Peyer's patch (tissue), 4 donors: ENCODE measurements around the gene GDAP1L1. TPM values are rescaled to one million over a fixed set of nuclear protein-coding genes. Genes with fewer than 3 reads are reported as not detected.

Experiments
- DNase-seq, 3 donors: peaks; one replicate each; pipeline ENCODE4 v3.0.0-alpha.2; 2017 to 2019
- H3K27ac ChIP-seq, 4 donors: fragments of 200-600 bp; sonication (generic); one replicate each; pipeline ENCODE4 v1.5.1; 2016 to 2019
- H3K27me3 ChIP-seq, 2 donors: fragments of 200-600 bp; sonication (generic); one replicate each; pipeline ENCODE4 v1.5.1; 2019
- H3K36me3 ChIP-seq, 3 donors: fragments of 200-600 bp; sonication (generic); one replicate each; pipeline ENCODE4 v1.5.1; 2016 to 2019
- H3K4me1 ChIP-seq, 4 donors: fragments of 200-600 bp; sonication (generic); one replicate each; pipeline ENCODE4 v1.5.1; 2016 to 2019
- H3K4me3 ChIP-seq, 4 donors: fragments of 200-600 bp; sonication (generic); 1 replicate in 3 of 4; 2 replicates in 1 of 4; pipeline ENCODE4 v1.5.1; 2016 to 2019; ENCODE audit warnings: mild to moderate bottlenecking in 1 of 4
- H3K9me3 ChIP-seq, 4 donors: fragments of 200-600 bp; sonication (generic); one replicate each; pipeline ENCODE4 v1.5.1; 2016 to 2019; ENCODE audit warnings: mild to moderate bottlenecking in 1 of 4
- POLR2A ChIP-seq, 2 donors: fragments of 450-650 bp; IDR thresholded peaks; one replicate each; pipeline ENCODE4 v1.5.1; 2017; ENCODE audit warnings: antibody characterized with exemption in 2 of 2, mild to moderate bottlenecking in 2 of 2, moderate library complexity in 2 of 2
- total RNA-seq, 4 donors: library from RNA; depleted of rRNA; stranded (reverse); fragments of >200 nt; gene quantifications; one replicate each; pipeline ENCODE4 v1.1.0, GENCODE V29; 2016
- TF ChIP-seq, protein P1 (sequence below), 6 experiments: fragments of 450-650 bp in 4 of 6; fragments of 200-600 bp in 2 of 6; sonication (generic) in 1 of 6; IDR thresholded peaks; one replicate each; pipeline ENCODE4 v1.5.1; 2017 to 2019; ENCODE audit warnings: antibody characterized with exemption in 6 of 6, mild to moderate bottlenecking in 3 of 6, moderate library complexity in 1 of 6

GDAP1L1 gene
- total RNA-seq, 4 donors from 2014 or later: 1.2 to 2.3 TPM; not detected in 2

DNA sequence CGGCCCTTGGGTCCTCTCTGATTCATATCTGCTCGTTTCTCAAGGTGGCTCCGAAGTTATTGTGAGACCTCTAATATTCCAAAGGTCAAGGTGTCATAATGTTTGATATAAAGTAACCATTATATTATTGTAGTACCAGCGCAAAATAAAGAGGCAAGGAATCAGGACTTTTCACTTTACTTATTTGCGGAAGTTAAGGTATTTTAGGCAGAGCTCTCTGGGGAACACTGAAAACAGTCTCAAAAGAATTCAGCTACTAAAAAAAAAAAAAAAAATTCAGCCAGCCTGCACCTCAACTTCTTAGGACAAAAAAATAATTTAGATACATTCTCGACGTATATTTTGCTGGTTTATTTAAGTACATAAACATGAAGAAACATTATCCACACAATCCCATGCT lies 38.9 kb upstream of the GDAP1L1 start:
- peaks cover 0 to 25% (median 0%) of the 10 kb centered on the region in 3 donors for H3K36me3 ChIP-seq
- no peak for DNase-seq
- H3K4me3 ChIP-seq: peak overlapping the region in 2 of 4 donors; percentile 78 to 92
- no peaks in the 10 kb centered on the region for H3K9me3 ChIP-seq
- TF ChIP-seq, protein P1, sequence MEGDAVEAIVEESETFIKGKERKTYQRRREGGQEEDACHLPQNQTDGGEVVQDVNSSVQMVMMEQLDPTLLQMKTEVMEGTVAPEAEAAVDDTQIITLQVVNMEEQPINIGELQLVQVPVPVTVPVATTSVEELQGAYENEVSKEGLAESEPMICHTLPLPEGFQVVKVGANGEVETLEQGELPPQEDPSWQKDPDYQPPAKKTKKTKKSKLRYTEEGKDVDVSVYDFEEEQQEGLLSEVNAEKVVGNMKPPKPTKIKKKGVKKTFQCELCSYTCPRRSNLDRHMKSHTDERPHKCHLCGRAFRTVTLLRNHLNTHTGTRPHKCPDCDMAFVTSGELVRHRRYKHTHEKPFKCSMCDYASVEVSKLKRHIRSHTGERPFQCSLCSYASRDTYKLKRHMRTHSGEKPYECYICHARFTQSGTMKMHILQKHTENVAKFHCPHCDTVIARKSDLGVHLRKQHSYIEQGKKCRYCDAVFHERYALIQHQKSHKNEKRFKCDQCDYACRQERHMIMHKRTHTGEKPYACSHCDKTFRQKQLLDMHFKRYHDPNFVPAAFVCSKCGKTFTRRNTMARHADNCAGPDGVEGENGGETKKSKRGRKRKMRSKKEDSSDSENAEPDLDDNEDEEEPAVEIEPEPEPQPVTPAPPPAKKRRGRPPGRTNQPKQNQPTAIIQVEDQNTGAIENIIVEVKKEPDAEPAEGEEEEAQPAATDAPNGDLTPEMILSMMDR (IDR thresholded peaks at IDR 0.05): no peak
- no peak for TF ChIP-seq POLR2A (IDR thresholded peaks at IDR 0.05)
- peak overlapping the region in 2 of 4 donors; percentile 96 to 99 for H3K27ac ChIP-seq
- H3K27me3 ChIP-seq: no peaks in the 10 kb centered on the region
- H3K4me1 ChIP-seq: peaks cover 0 to 53% (median 0%) of the 10 kb centered on the region in 4 donors

DNA sequence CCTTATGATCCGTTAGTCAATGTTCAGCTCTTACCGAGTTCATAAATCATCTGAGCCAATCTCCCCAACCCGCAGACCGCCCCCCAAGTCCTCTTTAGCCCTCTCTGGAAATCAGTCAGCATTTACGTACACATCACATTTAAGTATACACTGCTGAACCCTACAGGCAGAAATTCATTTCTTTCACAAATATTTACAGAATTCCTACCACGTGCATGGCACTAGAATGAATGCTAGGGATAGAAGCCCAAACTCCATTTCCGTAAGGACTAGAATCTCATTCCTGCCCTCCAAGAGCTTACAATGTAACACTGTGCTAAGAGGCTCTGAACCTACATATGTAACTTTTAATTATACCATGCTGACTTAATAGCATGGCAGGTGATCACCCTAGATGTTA lies 38.3 kb upstream of the GDAP1L1 start:
- Histone ChIP-seq H3K36me3 (peaks cover 0 to 24% (median 0%) of the 10 kb centered on the region in 3 donors), H3K9me3 (no peaks in the 10 kb centered on the region), H3K27me3 (no peaks in the 10 kb centered on the region), H3K4me1 (peaks cover 0 to 53% (median 0%) of the 10 kb centered on the region in 4 donors), H3K4me3 (peak overlapping the region in 2 of 4 donors; percentile 78 to 92), H3K27ac (peak overlapping the region in 3 of 4 donors; percentile 96 to 99 (median 98))
- TF ChIP-seq POLR2A (IDR thresholded peaks at IDR 0.05): no peak
- TF ChIP-seq, protein P1 (IDR thresholded peaks at IDR 0.05): no peak
- DNase-seq: no peak

DNA sequence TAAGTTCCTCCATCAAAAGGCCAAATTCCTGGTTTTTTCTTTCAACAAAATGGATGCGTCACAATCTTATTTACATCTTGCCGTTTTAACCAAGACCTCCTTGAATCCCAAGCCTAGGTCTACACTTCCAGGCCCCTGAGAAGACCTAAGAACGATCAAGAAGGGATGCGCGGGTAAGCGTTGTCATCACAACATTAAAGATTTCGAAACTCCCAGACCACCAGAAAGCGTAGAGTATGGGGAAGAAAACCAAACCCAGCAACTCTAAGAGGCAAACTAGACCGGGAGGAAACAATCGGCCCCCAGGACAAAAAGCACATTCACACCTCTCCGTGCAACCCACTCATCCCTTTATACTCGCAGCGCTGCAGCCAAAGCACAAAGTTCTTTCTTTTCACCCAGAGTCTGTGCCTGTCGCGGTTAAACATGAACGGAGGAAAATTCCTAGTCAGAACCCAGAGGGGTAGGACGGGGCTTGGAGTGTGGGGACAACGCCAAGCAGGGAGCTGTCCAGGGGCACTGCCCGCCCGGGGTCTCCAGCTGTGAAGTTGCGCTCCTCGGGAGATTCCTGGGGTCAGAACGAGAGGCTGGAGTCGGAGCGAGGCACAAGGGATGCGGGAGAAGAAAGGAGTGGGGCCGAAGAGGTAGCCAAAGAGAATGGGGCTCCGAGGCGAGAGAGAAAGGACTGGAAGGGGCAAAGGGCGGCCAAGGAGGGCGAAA lies 37.3 kb upstream of the GDAP1L1 start:
- Histone ChIP-seq H3K4me3 (peak overlapping the region; percentile 69 to 98 (median 85)), H3K4me1 (peaks cover 0 to 47% (median 0%) of the 10 kb centered on the region in 4 donors), H3K27me3 (no peaks in the 10 kb centered on the region), H3K9me3 (no peaks in the 10 kb centered on the region), H3K27ac (peak overlapping the region; percentile 93 to 99 (median 97)), H3K36me3 (peaks cover 0 to 18% (median 0%) of the 10 kb centered on the region in 3 donors)
- no peak for TF ChIP-seq POLR2A (IDR thresholded peaks at IDR 0.05)
- TF ChIP-seq, protein P1 (IDR thresholded peaks at IDR 0.05): no peak
- DNase-seq: no peak

DNA sequence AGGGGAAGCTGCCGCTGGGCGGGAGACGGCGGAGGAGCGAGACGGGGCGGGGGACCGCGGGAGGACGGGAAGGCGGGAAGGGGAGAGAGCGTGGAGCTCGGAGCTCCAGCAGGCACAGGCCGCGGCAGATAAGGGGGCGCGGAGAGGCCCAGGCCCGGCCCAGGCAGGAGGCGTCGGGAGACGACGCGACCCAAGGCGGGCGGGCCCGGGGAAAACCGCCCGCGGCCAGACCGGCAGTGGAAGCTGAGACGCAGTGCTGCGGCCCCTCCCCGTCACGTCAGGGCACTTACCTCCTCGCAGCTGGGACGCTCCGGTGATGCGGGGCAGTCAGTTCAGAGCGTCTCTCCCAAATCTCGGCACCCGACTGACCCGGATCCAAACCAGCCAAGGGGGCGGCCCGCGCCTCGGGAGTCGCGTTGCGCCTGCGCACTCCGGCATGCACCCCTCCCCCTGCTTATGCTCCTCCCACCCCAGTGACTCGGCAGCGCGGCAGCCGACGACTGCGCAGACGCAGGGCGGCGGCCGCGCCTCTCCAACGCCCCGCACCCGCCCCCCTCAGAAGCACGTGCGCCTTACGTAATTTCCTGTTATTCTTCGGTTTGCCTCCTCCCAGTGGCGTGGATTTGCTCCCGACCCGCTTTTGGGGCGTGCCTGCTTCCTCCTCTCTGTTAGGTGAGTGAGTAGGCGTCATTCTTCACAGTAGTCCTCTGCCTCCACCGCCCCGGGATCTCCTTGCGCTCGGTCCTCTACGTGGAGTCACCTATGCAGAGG lies 36.5 kb upstream of the GDAP1L1 start, which contains the start of gene OSER1:
TSS of gene OSER1 (minus strand) at position 366 of the 771 bp plus-strand sequence. CDS start 3,814 bp downstream, outside the sequence.
- Histone ChIP-seq H3K4me1 (peaks cover 0 to 45% (median 0%) of the 10 kb centered on the region in 4 donors), H3K36me3 (peaks cover 0 to 11% (median 0%) of the 10 kb centered on the region in 3 donors), H3K27ac (peak within 1 kb of the TSS; percentile 93 to 99 (median 97)), H3K4me3 (peak within 1 kb of the TSS; percentile 69 to 98 (median 85)), H3K27me3 (no peaks in the 10 kb centered on the region), H3K9me3 (no peaks in the 10 kb centered on the region)
- TF ChIP-seq, protein P1 (IDR thresholded peaks at IDR 0.05): peak in 2 of 6 experiments; percentile 6 to 18
- peak; percentile 97 to 99 for TF ChIP-seq POLR2A (IDR thresholded peaks at IDR 0.05)
- peak; percentile 98 to 99 (median 98) for DNase-seq

DNA sequence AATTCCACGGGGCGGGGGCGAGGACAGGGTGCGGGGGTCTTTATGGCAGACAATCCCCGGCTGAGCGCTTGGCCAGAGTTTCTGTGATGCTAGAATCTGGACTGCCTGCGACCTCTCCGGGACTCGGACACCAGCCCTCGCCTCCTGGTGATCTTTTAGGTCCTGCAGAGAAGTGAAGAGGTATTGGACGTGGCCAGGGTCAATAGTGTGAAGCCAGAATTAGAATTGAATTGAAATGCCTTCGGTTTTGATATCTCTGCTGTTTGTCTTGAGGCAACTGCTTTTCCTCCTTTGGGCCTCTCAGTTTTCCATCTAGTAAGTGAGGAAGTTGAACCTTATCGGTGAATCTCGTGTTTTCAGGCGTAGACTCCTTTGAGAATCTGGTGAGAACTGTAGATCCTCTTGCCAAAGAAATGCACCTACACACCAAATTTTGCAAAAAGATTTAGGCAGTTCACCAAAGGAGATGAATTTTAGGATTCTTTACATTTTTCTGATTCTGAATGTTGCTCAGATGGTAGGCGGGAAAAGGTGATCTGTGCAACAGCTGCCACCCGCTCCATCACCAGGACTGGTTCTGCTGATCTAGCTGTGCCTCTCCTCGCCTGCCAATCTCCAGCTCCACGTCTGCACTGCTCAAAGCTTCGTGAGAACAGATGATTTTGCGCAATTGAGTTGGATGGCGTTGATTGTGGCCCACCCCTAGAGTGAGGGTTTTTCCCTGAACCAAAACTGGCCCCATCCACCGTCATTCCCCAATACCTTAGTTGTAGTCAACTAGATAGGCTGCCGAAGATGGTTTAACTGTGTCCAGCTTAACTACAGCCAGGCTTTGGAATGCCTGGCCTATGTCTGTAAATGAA lies 35.7 kb upstream of the GDAP1L1 start:
- DNase-seq: no peak

More for the DNA sequence above, 35.7 kb upstream of the GDAP1L1 start:
- Histone ChIP-seq H3K4me1 (peaks cover 0 to 44% (median 0%) of the 10 kb centered on the region in 4 donors), H3K27ac (peak overlapping the region; percentile 93 to 98 (median 94)), H3K9me3 (no peaks in the 10 kb centered on the region), H3K4me3 (peak overlapping the region; percentile 69 to 98 (median 74)), H3K36me3 (peaks cover 0 to 4% (median 0%) of the 10 kb centered on the region in 3 donors), H3K27me3 (no peaks in the 10 kb centered on the region)
- TF ChIP-seq, protein P1 (IDR thresholded peaks at IDR 0.05): no peak
- no peak for TF ChIP-seq POLR2A (IDR thresholded peaks at IDR 0.05)
